HEK293T (cell line): Measurements from ENCODE around the gene ALOX12.

Experiments
- BHLHE40 ChIP-seq: fragments of 450-650 bp; IDR thresholded peaks from 2 replicates; pipeline ENCODE4 v1.6.1; 2016; ENCODE audit warnings: mild to moderate bottlenecking, moderate library complexity, borderline replicate concordance
- FOXA1 ChIP-seq: fragments of 450-650 bp; IDR thresholded peaks from 2 replicates; pipeline ENCODE4 v1.6.1; 2016; ENCODE audit warnings: mild to moderate bottlenecking
- FOXK2 ChIP-seq: fragments of 450-650 bp; IDR thresholded peaks from 2 replicates; pipeline ENCODE4 v1.6.1; 2016; ENCODE audit warnings: mild to moderate bottlenecking
- FOXM1 ChIP-seq: fragments of 450-650 bp; IDR thresholded peaks from 2 replicates; pipeline ENCODE4 v1.6.1; 2017; ENCODE audit warnings: mild to moderate bottlenecking, borderline replicate concordance
- NFRKB ChIP-seq: fragments of 450-650 bp; IDR thresholded peaks from 2 replicates; pipeline ENCODE4 v1.6.1; 2016; ENCODE audit warnings: mild to moderate bottlenecking, moderate library complexity
- SP1 ChIP-seq: fragments of 450-650 bp; IDR thresholded peaks from 2 replicates; pipeline ENCODE4 v1.6.1; 2017

DNA sequence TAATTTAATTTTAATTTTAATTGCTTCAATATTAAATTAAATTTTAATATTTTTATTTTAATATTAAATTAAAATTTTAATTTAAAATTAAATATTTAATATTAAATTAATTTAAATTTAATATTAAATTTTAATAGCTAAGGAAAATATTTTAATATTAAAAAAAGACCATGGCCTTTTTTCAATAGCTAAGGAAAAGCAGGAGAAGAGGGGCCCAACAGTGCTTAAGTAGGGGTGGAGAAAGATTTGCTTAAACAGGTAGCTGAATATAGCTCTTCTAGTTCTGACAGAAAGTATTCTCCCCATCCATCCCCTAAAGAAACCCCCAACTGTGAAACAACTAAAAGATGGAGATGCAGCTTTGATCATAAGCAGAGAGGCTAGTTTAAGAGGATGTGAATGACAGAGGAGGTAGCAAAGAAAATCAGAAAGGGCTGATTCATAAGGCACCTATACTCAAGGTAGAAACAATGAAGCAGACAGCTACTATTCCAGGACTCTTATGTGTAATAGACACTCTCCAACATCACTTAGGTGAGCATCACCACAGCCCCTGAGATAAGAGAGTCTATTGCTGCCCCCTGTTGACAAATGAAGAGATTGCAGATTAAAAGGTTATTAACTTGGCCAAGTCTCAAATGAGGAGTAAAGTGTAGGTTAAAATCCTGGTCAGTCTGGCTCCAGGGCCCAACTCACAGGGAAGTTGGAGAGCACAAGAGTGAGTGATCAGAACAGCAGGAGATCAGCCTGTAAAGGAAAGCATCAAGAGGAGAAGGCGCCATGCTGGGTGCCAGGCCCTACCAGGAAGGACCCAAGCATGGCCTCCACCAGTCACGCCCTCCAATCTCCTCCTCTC, 8.8 kb downstream of the ALOX12 start:
- TF ChIP-seq NFRKB (no peak), FOXM1 (no peak), FOXA1 (no peak), BHLHE40 (no peak), FOXK2 (no peak), SP1 (no peak)
